Measurements from ENCODE around the gene TCF12.
A peak's percentile ranks its signal among the peaks of the same experiment; 100 is the strongest.

The TCF12 gene

GRCh38 chr15:57185507-57186074, 267.1 kb downstream of the TCF12 start:
- DNase-seq: no peak

DNA sequence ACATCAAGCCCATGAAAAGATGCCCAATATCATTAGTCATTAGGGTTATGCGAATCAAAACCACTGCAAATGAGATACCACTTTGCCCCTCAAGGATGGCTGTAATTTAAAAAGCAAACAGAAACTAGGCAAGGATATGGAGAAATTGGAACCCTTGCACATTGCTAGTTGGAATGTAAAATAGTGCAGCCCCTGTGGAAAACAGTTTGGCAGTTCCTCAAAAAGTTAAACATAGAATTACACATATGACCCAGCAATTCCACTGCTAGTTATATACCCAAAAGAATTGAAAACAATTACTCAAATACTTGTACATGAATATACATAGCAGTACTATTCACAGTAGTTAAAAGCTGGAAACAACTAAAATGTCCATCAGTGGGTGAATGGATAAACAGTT, 271.0 kb downstream of the TCF12 start:
- no peak for DNase-seq

- DNase-seq: no peak
Observed at GRCh38 chr15:57190208-57190607, 271.8 kb downstream of the TCF12 start.

DNA sequence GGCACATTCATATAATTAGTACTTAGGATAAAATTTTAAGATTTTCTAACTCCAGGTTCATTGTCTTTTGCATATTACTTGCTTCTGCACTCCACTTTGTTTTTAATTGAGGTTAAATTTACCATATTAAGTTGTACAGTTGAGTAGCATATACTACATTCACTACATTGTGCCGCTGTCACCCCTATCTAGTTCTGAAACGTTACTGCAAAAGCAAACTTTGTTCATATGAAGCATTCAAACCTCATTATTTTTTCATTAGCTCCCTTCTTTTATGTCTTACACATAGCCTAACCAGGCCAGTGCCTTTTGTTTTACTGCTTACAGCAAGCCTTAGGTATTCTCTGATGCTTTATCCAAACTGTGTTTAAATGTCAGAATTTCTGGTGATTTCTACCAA, 274.7 kb downstream of the TCF12 start:
- no peak for DNase-seq

DNA sequence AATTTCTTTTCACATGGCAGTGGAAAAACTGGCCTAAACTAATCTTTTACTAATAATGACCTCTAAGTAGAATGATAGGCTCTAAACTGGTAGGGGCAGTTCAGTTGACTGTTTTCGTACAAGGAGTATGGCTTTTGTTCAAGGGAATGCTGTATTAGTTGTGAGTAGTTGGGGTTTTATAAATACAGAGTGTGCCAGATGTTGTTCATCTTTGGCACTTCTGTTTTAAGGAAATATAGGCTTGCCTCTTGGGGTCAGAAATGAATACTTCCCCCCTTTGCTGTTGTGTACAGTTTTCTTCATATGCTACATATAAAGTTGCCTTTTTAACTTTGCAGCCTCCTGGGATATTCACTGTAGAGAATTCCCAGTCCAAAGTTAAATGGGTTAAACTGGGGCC, 276.9 kb downstream of the TCF12 start:
- no peak for DNase-seq

DNA sequence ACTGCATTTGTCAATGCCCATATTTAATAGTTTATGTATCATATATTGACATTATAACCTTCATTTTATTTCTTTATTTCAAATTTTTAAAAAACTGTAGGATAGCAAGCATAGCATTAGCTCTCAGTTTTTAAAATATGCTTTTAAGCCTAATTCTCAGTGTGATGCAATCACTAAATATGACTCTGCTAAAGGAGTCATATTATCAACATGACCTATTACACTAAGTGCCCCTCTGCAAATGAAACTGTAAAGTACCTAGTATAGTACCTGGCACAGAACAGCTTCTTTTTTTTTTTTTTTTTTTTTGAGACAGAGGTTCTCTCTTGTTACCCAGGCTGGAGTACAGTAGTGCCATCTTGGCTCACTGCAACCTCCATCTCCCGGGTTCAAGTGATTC, 278.4 kb downstream of the TCF12 start:
- DNase-seq: no peak

DNA sequence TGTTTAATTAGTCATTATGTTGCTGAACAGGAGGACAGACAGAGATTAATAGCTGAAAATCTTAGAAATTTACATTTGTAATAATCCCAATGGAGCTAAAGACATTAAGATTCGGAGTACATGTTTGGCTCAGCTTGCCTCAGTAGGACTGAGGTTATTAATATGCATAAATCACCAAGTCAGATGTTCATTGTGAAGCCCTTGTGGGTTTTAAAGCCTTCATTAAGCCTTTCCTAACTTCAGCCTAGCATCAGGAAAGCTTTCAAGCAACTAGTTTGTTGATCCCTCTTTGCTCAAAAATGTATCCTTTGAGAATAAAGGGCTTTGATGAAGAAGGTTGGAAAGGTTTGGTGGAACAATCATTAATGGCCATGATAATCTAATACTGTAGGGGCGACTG, 279.7 kb downstream of the TCF12 start:
- no peak for DNase-seq

DNA sequence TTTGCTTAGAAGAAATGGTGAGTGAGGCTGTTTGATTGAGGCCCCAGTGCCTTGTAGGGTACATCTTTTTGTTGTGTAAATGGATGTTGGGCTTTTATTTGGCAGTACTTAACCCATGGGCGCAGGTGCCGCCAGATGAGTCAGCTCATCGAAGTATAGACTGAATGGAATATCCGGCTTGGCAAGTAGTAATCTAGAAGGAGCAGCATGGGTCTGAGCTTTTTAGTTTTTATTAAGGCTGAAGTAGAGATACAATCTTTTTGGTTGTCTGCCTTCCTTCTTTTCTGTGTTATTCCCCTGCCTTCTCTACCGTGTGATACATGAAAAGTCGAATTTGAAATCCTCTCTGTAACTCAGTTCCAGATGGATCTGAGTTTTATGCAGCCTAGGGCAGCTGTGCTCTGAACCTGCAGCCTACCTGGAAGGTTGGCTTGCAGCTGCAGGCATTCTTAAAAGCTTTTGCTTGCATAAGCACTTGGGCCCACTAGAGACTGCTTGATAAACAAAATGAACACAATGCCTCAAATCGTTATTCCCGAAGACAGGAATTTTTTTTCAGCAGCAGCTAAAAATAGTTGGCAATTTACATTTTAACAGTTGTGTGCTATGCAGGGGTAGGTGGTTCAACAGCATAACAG, 280.3 kb downstream of the TCF12 start:
- DNase-seq: no peak

DNA sequence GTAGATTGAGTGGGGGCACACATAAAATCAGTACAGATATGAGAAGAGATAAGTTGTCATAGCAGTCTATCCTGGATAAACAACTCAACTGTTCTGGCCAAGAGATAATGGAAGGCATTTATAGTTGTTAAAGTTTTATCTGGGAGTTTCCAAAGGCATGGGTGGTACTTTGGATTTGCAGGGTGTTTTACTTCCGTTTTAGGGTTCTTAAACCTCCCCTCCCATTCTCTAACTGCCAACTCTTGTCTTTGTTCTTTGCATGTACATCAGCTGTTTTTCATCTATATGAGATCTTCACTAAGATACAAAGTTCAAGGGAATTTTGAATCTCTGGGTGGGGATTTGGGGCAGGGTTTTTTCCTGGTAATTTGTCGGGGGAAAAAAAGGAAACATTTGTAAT, 283.1 kb downstream of the TCF12 start:
- DNase-seq: no peak

GRCh38 chr15:57203906-57204305, 285.5 kb downstream of the TCF12 start:
- DNase-seq: no peak

- no peak for DNase-seq
Observed at GRCh38 chr15:57205027-57205855, 286.8 kb downstream of the TCF12 start.

GRCh38 chr15:57205996-57206395, 287.6 kb downstream of the TCF12 start:
- no peak for DNase-seq

DNA sequence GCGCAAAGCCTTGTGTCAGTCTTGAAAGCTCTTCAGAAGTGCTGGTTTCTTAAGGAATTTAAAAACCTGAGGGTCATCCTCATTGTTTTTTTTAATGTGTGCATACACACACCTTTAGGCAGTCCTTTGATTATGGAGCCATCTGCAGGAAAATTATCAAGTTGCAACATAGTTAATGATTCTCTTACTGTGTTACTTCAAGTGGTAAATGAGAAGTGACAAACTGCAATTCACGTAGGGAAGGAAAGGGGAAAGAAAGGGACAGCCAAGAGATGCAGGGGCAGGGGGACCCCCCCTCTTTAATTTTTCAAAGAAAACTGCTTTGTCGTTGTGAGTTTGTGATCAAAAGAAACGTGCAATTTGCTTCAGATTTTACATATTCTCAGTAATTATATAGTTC, 295.4 kb downstream of the TCF12 start:
- DNase-seq: peak; percentile 77

- no peak for DNase-seq
Observed at GRCh38 chr15:57215326-57215725, 296.9 kb downstream of the TCF12 start.

GRCh38 chr15:57215881-57216280, 297.4 kb downstream of the TCF12 start:
- DNase-seq: no peak

DNA sequence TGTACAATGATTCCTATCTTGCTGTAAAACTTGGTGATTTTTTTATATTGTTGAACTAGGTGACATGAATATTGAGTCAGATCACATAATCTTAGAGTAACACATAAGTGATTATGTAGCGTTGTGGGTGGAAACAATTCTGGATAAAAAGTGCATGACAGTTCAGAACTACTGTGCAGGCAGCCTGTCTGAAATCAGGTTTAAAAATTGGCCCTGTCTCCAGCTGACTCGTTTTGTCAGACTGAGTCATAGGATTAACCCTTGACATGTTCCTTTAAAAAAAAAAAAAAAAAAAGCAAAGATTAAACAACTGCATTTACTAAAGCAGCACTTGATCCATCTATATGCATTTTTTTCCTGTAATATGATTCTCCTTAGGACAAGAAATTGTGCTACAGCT, 297.8 kb downstream of the TCF12 start:
- peak; percentile 40 for DNase-seq

- DNase-seq: no peak
Observed at GRCh38 chr15:57217778-57218598, 299.5 kb downstream of the TCF12 start.

- DNase-seq: peak; percentile 51
Observed at GRCh38 chr15:57218826-57219576, 300.6 kb downstream of the TCF12 start.

GRCh38 chr15:57220205-57220604, 301.8 kb downstream of the TCF12 start:
- no peak for DNase-seq

DNA sequence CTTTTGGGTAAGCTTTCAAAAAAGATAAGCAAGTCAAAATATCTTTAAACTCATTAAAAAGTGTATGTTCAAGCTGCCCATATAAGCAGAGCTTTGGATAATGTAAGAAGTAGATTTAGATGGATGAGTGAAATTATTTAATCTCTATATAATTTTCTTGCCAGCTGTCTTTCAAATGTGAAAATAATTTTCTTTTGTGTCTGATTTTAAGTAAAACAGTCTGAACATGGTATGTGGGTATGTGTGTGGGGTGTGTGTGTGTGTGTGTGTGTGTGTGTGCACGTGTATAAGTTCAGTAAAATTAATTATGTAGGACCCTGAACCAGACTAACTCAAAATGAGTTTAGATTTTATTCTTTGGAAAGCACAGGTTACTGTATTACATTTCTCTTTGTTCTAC, 302.7 kb downstream of the TCF12 start:
- DNase-seq: no peak

DNA sequence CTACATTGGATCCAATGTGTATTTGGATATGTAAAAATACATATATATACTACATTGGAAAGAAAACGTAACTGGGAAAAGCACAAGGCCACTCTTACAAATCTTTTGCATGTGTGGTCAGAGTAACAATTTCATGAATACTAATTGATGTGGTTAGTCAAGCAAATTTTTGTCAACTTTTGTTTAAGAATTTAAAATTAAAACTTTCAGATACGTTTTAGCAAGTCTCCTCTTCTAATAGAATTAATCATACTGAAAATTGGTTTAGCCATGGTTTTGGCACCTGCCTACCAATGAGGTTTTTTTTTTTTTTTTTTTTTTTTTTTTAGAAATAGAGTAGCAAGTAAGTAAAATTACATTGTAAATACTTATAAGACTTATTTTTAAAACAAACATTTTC, 304.9 kb downstream of the TCF12 start:
- no peak for DNase-seq

- DNase-seq: no peak
Observed at GRCh38 chr15:57223887-57224286, 305.4 kb downstream of the TCF12 start.

DNA sequence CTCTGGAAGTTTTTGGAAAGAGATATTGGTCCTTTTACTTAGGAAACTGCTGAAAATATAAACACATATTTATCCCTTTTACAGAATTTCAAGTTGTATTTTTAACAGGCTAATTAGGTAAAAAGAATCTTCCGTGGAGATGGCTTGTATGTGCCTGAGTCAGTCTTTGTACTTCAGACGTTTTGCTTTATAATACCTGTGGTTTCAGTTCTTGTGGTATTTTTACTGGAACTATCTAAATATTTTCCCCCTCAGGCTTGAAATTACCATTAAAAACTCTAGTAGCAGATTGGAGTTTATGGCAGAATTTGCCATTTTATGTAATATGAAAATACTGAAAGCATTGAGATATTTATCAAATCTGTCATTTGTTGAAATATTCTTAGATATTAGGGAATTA, 306.2 kb downstream of the TCF12 start:
- DNase-seq: no peak
